H1 (cell line): ENCODE measurements around the gene PDIA2. TPM values are rescaled to one million over a fixed set of nuclear protein-coding genes. Genes with fewer than 3 reads are reported as not detected.

Experiments used
- CTCF ChIA-PET: fragments of 300-600 bp; sonication (Branson Sonifier 250); formaldehyde crosslinking; loops from one replicate; lab custom pipeline; 2021; ENCODE audit not compliant: partially characterized antibody; lab: Charles Lee
- POLR2A ChIA-PET: fragments of 300-600 bp; sonication (Branson Sonifier 250); formaldehyde crosslinking; loops from one replicate; lab custom pipeline; 2021; ENCODE audit warnings: inconsistent platforms; ENCODE audit not compliant: partially characterized antibody; lab: Charles Lee
- DNase-seq, 2 experiments: peaks; one replicate each; pipeline versions ENCODE4 v3.0.0 to v3.0.0-alpha.2; 2010 to 2022; ENCODE audit warnings: low spot score in 2 of 2, low read depth in 1 of 2, mixed read lengths in 1 of 2
- FAIRE-seq: peaks from 2 replicates; lab custom pipeline; 2011; peaks lifted over from hg19 to GRCh38; lab: Jason Lieb, UNC
- H2AFZ ChIP-seq: 2 replicates; pipeline ENCODE4 v1.8.1; 2012; ENCODE audit warnings: low read length, inconsistent platforms
- H2AK5ac ChIP-seq: 2 replicates; pipeline ENCODE4 v1.6.1; 2013; ENCODE audit warnings: low read depth, low read length
- H2BK120ac ChIP-seq: replicated peaks from 2 replicates; pipeline ENCODE3; 2013; ENCODE audit warnings: low read depth, low read length, inconsistent platforms
- H2BK12ac ChIP-seq: 2 replicates; pipeline ENCODE4 v1.6.1; 2013; ENCODE audit warnings: low read depth, low read length
- H2BK15ac ChIP-seq: 2 replicates; pipeline ENCODE4 v1.6.1; 2013; ENCODE audit warnings: low read length
- H2BK20ac ChIP-seq: 2 replicates; pipeline ENCODE4 v1.6.1; 2013; ENCODE audit warnings: low read length
- H2BK5ac ChIP-seq: 2 replicates; pipeline ENCODE4 v1.6.1; 2013; ENCODE audit warnings: low read depth, low read length
- H3K14ac ChIP-seq: 2 replicates; pipeline ENCODE4 v1.6.1; 2013; ENCODE audit warnings: inconsistent platforms; ENCODE audit not compliant: insufficient read length
- H3K18ac ChIP-seq: 2 replicates; pipeline ENCODE4 v1.6.1; 2013; ENCODE audit warnings: low read length; ENCODE audit errors: extremely low read depth
- H3K23ac ChIP-seq: 2 replicates; pipeline ENCODE4 v1.6.1; 2013; ENCODE audit warnings: inconsistent platforms; ENCODE audit not compliant: insufficient read length
- H3K23me2 ChIP-seq: 2 replicates; pipeline ENCODE4 v1.6.1; 2013; ENCODE audit warnings: low read depth, low read length
- H3K27ac ChIP-seq: 2 replicates; pipeline ENCODE4 v1.6.1; 2011; ENCODE audit warnings: low read depth, low read length, inconsistent platforms
- H3K27me3 ChIP-seq, 4 experiments: replicated peaks in 1 of 4; 1 replicate in 1 of 4; 2 replicates in 3 of 4; pipeline versions ENCODE4 v1.6.1 to v1.8.1; 2011 to 2013; ENCODE audit warnings: low read length in 3 of 4, mild to moderate bottlenecking in 3 of 4, inconsistent platforms in 2 of 4, mixed read lengths in 2 of 4, moderate library complexity in 1 of 4; ENCODE audit not compliant: control insufficient read depth in 3 of 4, insufficient read depth in 3 of 4; ENCODE audit errors: extremely low read depth in 1 of 4
- H3K36me3 ChIP-seq, 4 experiments: 2 replicates each; pipeline versions ENCODE4 v1.6.1 to v1.8.1; 2011 to 2013; ENCODE audit warnings: mild to moderate bottlenecking in 4 of 4, low read length in 3 of 4, moderate library complexity in 2 of 4, control low read depth in 1 of 4, inconsistent platforms in 1 of 4; ENCODE audit not compliant: insufficient read depth in 4 of 4, control insufficient read depth in 2 of 4
- H3K4ac ChIP-seq: replicated peaks from 2 replicates; pipeline ENCODE3; 2013; ENCODE audit warnings: low read length, low read depth, mixed read lengths, inconsistent platforms; ENCODE audit not compliant: insufficient read length
- H3K4me1 ChIP-seq, 4 experiments: replicated peaks in 1 of 4; 1 replicate in 1 of 4; 2 replicates in 3 of 4; pipeline versions ENCODE4 v1.6.1 to v1.8.1; 2011 to 2013; ENCODE audit warnings: low read length in 3 of 4, inconsistent platforms in 2 of 4, mixed read lengths in 1 of 4; ENCODE audit not compliant: insufficient read depth in 4 of 4, control insufficient read depth in 3 of 4
- H3K4me2 ChIP-seq, 2 experiments: 2 replicates each; pipeline versions ENCODE4 v1.6.1 to v1.8.1; 2011 to 2013; ENCODE audit warnings: low read depth in 2 of 2, low read length in 2 of 2, control low read depth in 1 of 2, inconsistent platforms in 1 of 2, mild to moderate bottlenecking in 1 of 2; ENCODE audit not compliant: insufficient read depth in 1 of 2
- H3K4me3 ChIP-seq, 4 experiments: fragments of 200-600, 300-600 bp in 1 of 4; sonication (generic), shearing (Covaris generic), sonication (Bioruptor Twin) in 1 of 4; 2 replicates each; pipeline versions ENCODE4 v1.5.1 to v1.8.1; 2011 to 2016; ENCODE audit warnings: low read length in 4 of 4, low read depth in 3 of 4, control low read depth in 2 of 4, inconsistent platforms in 2 of 4, mild to moderate bottlenecking in 2 of 4, mixed read lengths in 1 of 4, moderate library complexity in 1 of 4; ENCODE audit not compliant: insufficient read depth in 2 of 4; ENCODE audit errors: extremely low read depth in 1 of 4
- H3K56ac ChIP-seq: replicated peaks from 2 replicates; pipeline ENCODE3; 2013; ENCODE audit warnings: low read depth, mild to moderate bottlenecking, mixed read lengths, low read length, inconsistent platforms; ENCODE audit not compliant: insufficient read length
- H3K79me1 ChIP-seq: 2 replicates; pipeline ENCODE4 v1.6.1; 2013; ENCODE audit warnings: low read depth, low read length, control low read depth
- H3K79me2 ChIP-seq, 2 experiments: 2 replicates each; pipeline versions ENCODE4 v1.6.1 to v1.8.1; 2012 to 2013; ENCODE audit warnings: low read length in 2 of 2, mild to moderate bottlenecking in 2 of 2, inconsistent platforms in 1 of 2; ENCODE audit not compliant: insufficient read depth in 2 of 2, control insufficient read depth in 1 of 2
- H3K9ac ChIP-seq, 4 experiments: replicated peaks in 1 of 4; 1 replicate in 1 of 4; 2 replicates in 3 of 4; pipeline versions ENCODE4 v1.6.1 to v1.8.1; 2011 to 2013; ENCODE audit warnings: low read depth in 3 of 4, low read length in 3 of 4, control low read depth in 2 of 4, mild to moderate bottlenecking in 2 of 4, moderate library complexity in 2 of 4, inconsistent platforms in 1 of 4; ENCODE audit errors: extremely low read depth in 1 of 4
- H3K9me3 ChIP-seq, 2 experiments: 2 replicates each; pipeline versions ENCODE4 v1.6.1 to v1.8.1; 2012 to 2013; ENCODE audit warnings: mild to moderate bottlenecking in 2 of 2, moderate library complexity in 2 of 2, control low read depth in 1 of 2, inconsistent platforms in 1 of 2, low read depth in 1 of 2, low read length in 1 of 2, mixed read lengths in 1 of 2; ENCODE audit not compliant: insufficient read depth in 2 of 2
- H4K20me1 ChIP-seq, 2 experiments: replicated peaks in 1 of 2; 2 replicates each; pipeline versions ENCODE3 to v1.8.1; 2011 to 2013; ENCODE audit warnings: inconsistent platforms in 2 of 2, low read length in 2 of 2, mild to moderate bottlenecking in 1 of 2; ENCODE audit not compliant: insufficient read depth in 2 of 2, control insufficient read depth in 1 of 2
- H4K5ac ChIP-seq: 2 replicates; pipeline ENCODE4 v1.6.1; 2013; ENCODE audit warnings: low read length, low read depth, mixed read lengths, inconsistent platforms; ENCODE audit not compliant: insufficient read length
- H4K8ac ChIP-seq: 2 replicates; pipeline ENCODE4 v1.8.0; 2013; ENCODE audit warnings: mild to moderate bottlenecking, moderate library complexity, low read length, inconsistent platforms; ENCODE audit not compliant: insufficient read depth; ENCODE audit errors: extremely low read depth
- H4K91ac ChIP-seq: replicated peaks from 2 replicates; pipeline ENCODE3; 2013; ENCODE audit warnings: low read length, mixed read lengths, inconsistent platforms; ENCODE audit not compliant: insufficient read length
- ASH2L ChIP-seq: fragments of 200-600, 300-600 bp; sonication (generic); IDR thresholded peaks from one replicate; pipeline ENCODE4 v1.7.1; 2017; ENCODE audit warnings: low read length
- ATF2 ChIP-seq: IDR thresholded peaks from 2 replicates; pipeline ENCODE4 v1.6.1; 2012; ENCODE audit warnings: low read length, inconsistent platforms
- ATF3 ChIP-seq: IDR thresholded peaks from 2 replicates; pipeline ENCODE4 v1.6.1; 2011; ENCODE audit warnings: low read depth, mild to moderate bottlenecking, low read length; ENCODE audit not compliant: insufficient read depth
- BRCA1 ChIP-seq: IDR thresholded peaks from 2 replicates; pipeline ENCODE4 v1.6.1; 2012; ENCODE audit warnings: low read depth, low read length, improper control_type of control experiment
- CEBPB ChIP-seq: IDR thresholded peaks from 2 replicates; pipeline ENCODE4 v1.6.1; 2012; ENCODE audit warnings: low read depth, low read length
- EP300 ChIP-seq, 2 experiments: IDR thresholded peaks; 1 replicate in 1 of 2; 2 replicates in 1 of 2; pipeline ENCODE4 v1.6.1; 2011 to 2012; ENCODE audit warnings: low read depth in 2 of 2, low read length in 2 of 2, mild to moderate bottlenecking in 2 of 2, borderline replicate concordance in 1 of 2, inconsistent platforms in 1 of 2, moderate library complexity in 1 of 2
- JUND ChIP-seq: IDR thresholded peaks from 2 replicates; pipeline ENCODE4 v1.6.1; 2011; ENCODE audit warnings: mild to moderate bottlenecking, improper control_type of control experiment, low read length
- MAFK ChIP-seq: IDR thresholded peaks from 2 replicates; pipeline ENCODE4 v1.6.1; 2012; ENCODE audit warnings: low read depth, mild to moderate bottlenecking, improper control_type of control experiment, low read length
- SP1 ChIP-seq: IDR thresholded peaks from 2 replicates; pipeline ENCODE4 v1.6.1; 2011; ENCODE audit warnings: low read depth, low read length
- SP2 ChIP-seq: IDR thresholded peaks from 2 replicates; pipeline ENCODE4 v1.6.1; 2012; ENCODE audit warnings: mild to moderate bottlenecking, low read length, inconsistent platforms
- YY1 ChIP-seq: IDR thresholded peaks from 2 replicates; pipeline ENCODE4 v1.6.1; 2011; ENCODE audit warnings: low read depth, mild to moderate bottlenecking, low read length
- WGBS, 2 experiments: shearing (Covaris generic) in 1 of 2; methylation state at CpG; one replicate each; pipeline versions ENCODE4 v1.1.6 to v1.1.7; 2013 to 2015; ENCODE audit warnings: low lambda C conversion rate in 2 of 2, mixed read lengths in 2 of 2, inconsistent platforms in 1 of 2, low coverage in 1 of 2, missing lambda C conversion rate in 1 of 2; ENCODE audit not compliant: insufficient replicate concordance in 2 of 2, insufficient coverage in 1 of 2, insufficient read length in 1 of 2; ENCODE audit errors: extremely low coverage in 1 of 2, missing lambda C conversion rate in 1 of 2; 5-methylcytosine and 5-hydroxymethylcytosine counted together
- polyA plus RNA-seq, 7 experiments: library from polyadenylated mRNA; depleted of rRNA in 3 of 7; stranded (reverse) in 5 of 7; unstranded in 2 of 7; fragments of >200 nt in 5 of 7; fragments of 200-250 nt in 2 of 7; gene quantifications; 1 replicate in 5 of 7; 2 replicates in 1 of 7; 4 replicates in 1 of 7; pipeline versions ENCODE4 v1.2.1 to v1.2.3, GENCODE V29; 2011 to 2013; ENCODE audit warnings: missing spikeins in 2 of 7, mixed read lengths in 2 of 7
- total RNA-seq: library from RNA; stranded (reverse); fragmentation: NEBNext Ultra II Directional; extraction: Animal tissue kit (Norgen Biotek cat#: 25700); gene quantifications from 2 replicates; pipeline ENCODE4 v1.2.1, GENCODE V29; 2021

Gene PDIA2
- total and polyA plus RNA-seq, 2 of the 8 experiments (the other 6 are each of a cell fraction or from before 2014, with no cell fraction given) = 0.34 to 0.50 TPM

DNA sequence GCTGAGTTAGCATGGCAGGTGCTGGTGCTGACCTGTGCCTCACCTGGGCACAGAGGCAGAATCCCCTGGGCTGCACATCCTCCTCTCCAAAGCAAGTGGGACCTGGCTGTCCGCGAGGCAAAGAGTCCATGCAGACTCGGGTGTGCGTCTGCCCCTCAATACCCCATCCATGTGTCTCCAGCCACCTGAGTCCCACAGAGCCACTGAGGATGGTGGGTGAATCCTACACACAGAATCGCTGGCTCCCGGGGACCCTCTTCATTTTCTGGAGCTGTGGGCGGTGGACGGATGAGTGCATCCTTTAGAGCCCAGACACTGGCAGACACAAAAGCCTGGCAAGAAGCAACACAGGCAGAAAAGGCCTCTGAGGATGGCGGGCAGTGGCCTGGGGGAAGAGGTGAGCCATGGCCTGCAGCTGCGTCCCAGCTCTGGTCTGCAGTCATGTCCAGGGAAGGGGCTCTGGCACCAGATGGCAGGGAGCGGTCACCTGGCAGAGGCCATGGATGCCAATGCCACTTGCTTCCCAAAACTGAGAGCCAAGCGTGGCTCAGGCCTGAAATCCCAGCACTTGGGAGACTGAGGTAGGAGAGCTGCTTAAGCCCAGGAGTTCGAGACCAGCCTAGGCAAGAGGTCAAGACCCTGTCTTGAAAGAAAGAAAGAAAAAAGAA lies 39.6 kb downstream of the PDIA2 start:
- Histone ChIP-seq H3K4me2 (no peak overlapping the region), H2BK120ac (no peak overlapping the region), H3K27me3 (no peaks in the 10 kb centered on the region), H3K56ac (no peak overlapping the region), H3K18ac (no peak overlapping the region), H3K23me2 (no peaks in the 10 kb centered on the region; the same call in 1 of the 2 replicates), H3K9me3 (no peaks in the 10 kb centered on the region), H3K27ac (no peak overlapping the region), H3K4me3 (no peak overlapping the region), H3K79me2 (peaks cover 0 to 77% of the 10 kb centered on the region in 2 experiments; a peak in 3 of 4 replicates), H4K8ac (peak overlapping the region; percentile 45; the same call in 1 of the 2 replicates), H3K14ac (no peak overlapping the region), H2AFZ (no peak overlapping the region), H3K4ac (no peak overlapping the region), H2BK5ac (no peak overlapping the region), H4K91ac (no peak overlapping the region), H2AK5ac (no peak overlapping the region), H4K5ac (no peak overlapping the region), H4K20me1 (peaks cover 34 to 56% of the 10 kb centered on the region in 2 experiments), H3K36me3 (no peaks in the 10 kb centered on the region; a peak in 1 of 8 replicates), H3K79me1 (peaks cover 43% of the 10 kb centered on the region), H2BK20ac (no peak overlapping the region), H2BK15ac (no peak overlapping the region), H3K23ac (no peak overlapping the region), H2BK12ac (no peak overlapping the region), H3K4me1 (peaks cover 0 to 21% (median 14%) of the 10 kb centered on the region in 4 experiments; a peak in 6 of 7 replicates), H3K9ac (no peak overlapping the region)
- 92% methylated on average over 13 of the region's 13 CpGs; no CpG with 5 or more reads in 1 of the 2 experiments for WGBS, 2 experiments
- no peak for DNase-seq
- FAIRE-seq = no peak
- ChIA-PET CTCF (interaction anchor here (0.8 to 5.2 kb wide), 6 partner anchors 13 to 97 kb away, joined by 3 to 46 read pairs (median 4); no protein-coding TSS in a partner anchor), POLR2A (interaction anchor here (0.6 kb wide), 1 partner anchor 200 kb away, joined by 3 read pairs; no protein-coding TSS in a partner anchor)
- TF ChIP-seq BRCA1 = no peak
- no peak for TF ChIP-seq ASH2L
- no peak for TF ChIP-seq ATF3
- TF ChIP-seq EP300 (IDR thresholded peaks at IDR 0.05; ENCODE audit: borderline replicate concordance in 1 of 2, low read depth in 2 of 2, low read length in 2 of 2) = no peak
- TF ChIP-seq YY1 = no peak
- TF ChIP-seq CEBPB = no peak
- no peak for TF ChIP-seq SP1
- TF ChIP-seq JUND = no peak
- no peak for TF ChIP-seq MAFK
- no peak for TF ChIP-seq ATF2
- no peak for TF ChIP-seq SP2
